Activated CD8-positive, alpha-beta memory T cell treated with anti-CD3 and anti-CD28 coated beads for 48 hours (primary cell): ENCODE results near the gene MTURN.

ENCODE experiments used
- DNase-seq, 3 experiments: peaks; one replicate each; pipeline ENCODE4 v3.0.0-alpha.2; 2020; ENCODE audit warnings: low read depth in 2 of 3, low spot score in 2 of 3

Gene MTURN

DNA sequence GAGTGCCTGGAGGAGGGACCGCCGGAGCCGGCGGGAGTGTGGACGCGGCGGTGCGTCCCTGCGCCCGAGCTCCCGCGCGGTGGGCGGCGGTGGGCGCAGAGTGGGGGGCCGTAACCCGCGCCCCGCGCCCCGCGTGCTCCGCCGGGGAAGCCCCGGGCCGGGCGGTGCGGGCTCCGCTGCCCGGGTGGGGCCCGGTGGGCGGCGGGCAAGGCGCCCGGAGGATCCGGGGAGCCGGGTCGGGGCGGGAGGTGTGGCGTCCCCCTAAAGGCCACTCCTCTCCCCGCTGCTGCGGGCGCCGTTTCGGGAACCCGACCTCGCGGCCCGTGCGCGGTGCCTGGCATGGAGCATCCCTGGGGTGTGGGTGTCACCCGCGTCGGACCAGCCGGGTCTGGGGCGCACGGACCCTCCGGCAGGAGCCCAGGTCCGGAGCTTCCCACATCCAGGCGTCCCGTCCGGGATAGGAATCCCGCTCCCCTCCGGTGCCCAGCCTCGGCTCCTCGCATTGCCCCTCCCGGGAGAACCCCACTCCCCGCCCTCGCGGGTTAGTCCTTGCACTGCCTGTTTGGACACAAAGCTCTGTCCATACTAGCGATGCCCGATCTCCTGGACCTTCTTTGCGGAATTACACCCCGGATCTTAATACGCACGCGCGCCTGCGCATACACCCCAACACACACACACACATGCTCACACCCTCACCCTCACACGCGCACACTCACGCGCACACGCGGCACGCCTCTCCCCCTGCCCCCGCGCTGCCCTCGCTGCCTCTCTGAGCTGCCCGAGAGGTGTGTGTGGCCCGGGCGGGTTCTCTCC is 723 bp downstream of the MTURN start:
- DNase-seq, result peak in 1 of 3 experiments; percentile 18

DNA sequence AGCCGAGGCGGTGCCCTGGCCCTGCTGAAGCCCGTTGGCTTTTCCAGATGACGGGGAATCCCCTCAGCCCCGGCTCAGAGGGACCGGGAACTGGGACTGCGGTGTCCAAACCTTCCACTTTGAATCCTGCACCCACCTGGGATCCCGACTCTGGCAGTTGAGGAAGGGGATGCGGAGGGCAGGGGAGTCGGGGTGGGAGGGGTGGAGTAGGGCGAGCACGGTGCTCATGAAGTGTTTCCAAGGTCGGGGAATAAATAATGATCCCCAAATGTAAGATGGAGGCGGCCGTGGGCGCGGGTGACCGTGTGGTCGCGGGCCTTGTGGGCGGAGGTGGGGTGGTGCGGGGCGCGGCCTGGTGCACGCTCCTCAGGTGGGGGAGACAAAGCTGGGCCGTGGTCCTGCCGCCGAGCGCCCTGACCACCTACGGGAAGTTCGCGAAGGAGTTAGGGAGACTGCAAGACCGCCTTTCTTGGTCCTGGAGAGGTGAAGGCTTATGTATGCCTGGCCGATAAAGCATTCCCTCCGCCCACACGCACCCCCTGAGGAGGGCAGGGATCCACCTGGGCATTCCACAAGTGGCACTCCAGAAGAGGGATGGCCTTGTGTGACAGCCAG is 1.4 kb downstream of the MTURN start:
- DNase-seq, result no peak

DNA sequence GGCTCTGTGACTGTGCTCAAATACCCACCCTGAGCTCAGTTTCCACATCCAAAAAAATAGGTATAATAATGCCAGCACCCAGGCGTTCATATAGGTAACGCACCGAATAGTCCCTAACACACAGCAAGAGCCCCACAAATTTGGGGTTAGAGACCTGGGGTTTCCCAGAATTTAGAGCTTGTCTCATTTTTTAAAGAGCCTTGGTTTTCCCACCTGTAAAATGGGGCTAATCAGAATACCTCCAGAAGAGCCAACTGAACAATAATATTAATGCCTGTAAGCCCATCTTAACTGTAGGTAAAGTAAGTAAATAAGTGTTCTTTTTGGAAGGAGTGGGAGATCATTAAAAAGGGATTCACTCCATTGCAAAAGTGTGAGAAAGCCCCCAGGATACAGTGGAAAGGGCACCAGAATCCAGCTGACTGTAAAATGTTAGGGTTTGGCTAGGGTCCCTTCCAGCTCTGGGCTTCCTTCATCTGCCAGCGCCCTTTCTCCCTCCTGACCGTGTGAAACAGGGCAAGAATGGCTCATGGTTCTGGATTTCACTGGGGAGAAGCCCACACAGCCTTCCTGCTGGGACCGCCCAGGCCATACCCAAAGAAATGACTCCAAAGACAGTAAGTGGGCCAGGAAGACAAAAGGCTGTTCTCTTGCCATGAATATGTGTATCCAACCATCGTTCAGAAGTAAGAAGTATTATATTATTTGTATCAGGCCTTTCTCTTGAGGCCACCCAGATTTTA is 2.1 kb downstream of the MTURN start:
- DNase-seq, result no peak

GRCh38 chr7:30139836-30140384 is 5.1 kb downstream of the MTURN start:
- no peak for DNase-seq

GRCh38 chr7:30140456-30140855 is 5.7 kb downstream of the MTURN start:
- DNase-seq, result no peak

DNA sequence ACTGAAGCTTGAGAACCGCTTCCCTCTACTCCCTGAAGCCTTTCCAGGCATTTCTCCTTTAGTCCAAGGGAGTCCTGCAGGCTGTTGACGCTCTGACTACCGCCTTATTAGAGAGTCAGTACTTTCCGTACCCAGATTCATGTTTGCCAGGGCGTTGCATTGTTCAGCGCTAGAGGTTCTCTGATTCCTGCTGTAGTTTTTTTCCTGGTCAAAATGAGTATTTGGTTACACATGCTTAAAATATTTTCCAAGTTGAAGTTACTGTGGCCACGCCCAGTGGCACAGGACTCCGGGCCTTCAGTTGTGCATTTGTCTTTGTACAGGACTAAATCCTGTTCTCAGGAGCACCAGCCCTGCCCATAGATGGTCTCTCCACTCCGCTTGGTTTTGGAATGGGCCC is 7.9 kb downstream of the MTURN start:
- DNase-seq, result no peak

- DNase-seq, result no peak
Measured at GRCh38 chr7:30143748-30144251, 9.0 kb downstream of the MTURN start.

DNA sequence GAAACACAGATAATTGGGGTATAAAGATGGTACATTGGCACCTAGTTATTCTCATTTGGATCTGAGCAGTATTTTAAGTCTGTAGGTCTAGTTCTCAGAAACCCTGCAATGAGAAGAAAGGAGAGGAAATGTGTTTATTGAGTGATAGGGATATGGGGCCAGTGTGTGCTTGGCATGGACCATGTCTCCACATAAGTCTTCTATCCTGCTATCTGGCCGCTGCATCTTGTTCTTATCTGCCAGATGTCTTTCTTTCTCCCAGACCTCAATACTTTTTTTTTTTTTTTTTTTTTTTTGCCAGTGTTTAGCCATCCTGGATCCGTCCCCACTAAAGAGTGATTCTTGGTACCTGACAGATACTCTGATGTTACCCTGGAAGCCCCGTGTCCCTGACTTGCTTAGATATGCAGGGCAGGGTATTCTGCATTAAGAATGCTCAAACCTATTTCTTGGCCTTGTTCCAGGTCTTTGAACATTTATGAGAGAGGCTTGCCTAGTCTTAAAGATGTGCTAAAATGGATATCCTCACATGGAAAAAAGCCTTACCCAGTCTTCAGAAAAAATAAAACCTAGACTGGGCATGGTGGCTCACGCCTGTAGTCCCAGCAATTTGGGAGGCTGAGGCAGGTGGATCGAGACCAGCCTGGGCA is 10.0 kb downstream of the MTURN start:
- DNase-seq, result no peak

GRCh38 chr7:30145426-30145970 is 10.7 kb downstream of the MTURN start:
- no peak for DNase-seq

- DNase-seq, result no peak
Measured at GRCh38 chr7:30146127-30146612, 11.4 kb downstream of the MTURN start.

DNA sequence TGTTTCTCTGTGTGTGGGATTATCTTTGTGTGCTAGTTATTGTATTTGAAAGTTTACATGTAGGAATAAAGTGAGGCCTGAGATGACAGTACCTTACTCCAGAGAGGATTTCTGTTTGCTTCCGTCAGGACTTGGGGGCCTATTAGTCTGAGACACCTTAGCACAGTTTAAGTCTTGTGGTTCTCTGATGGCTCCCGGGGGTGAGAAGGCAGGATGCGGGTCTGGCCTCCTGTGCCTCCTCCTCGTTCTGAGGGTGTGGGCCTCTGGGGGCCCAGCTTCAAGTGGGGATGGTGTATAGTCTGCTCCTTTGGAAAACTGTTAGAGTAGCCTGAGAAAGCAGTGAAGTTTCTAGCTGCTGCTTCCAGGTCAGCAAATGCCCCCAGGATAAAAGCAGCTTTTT is 12.4 kb downstream of the MTURN start:
- no peak for DNase-seq

GRCh38 chr7:30147785-30148184 is 13.0 kb downstream of the MTURN start:
- no peak for DNase-seq

GRCh38 chr7:30148426-30148825 is 13.6 kb downstream of the MTURN start:
- DNase-seq, result no peak

GRCh38 chr7:30148951-30149459 is 14.2 kb downstream of the MTURN start:
- no peak for DNase-seq

DNA sequence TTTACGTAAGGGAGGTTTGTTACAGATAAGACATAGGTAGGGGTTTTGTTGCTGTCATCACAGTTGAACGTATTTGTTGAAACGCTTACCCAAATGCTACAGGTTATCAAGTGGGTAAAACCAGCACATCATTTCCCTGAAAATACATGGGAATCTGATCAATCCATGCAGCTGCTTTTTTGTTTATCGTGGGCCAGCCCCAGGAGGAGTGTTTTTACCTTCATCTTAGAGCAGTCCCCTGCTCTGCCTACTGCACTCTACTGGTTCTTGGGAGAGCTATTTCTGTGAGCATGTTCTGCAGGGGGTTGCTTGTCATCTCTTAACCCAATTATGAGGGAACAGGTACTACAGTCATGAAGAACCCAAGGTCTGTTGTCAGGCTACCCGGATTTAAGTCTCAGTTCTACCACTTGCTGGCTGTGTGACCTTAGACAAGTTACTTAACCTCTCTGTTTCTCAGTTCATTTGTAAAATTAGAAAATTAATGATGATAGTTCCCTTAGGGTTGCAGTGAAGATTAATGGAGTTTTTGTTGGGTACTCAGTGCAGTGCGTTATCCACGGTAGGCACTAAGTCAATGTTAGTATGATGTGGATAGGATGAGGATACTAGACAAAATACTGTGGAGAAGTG is 15.0 kb downstream of the MTURN start:
- DNase-seq, result no peak

- DNase-seq, result no peak
Measured at GRCh38 chr7:30150711-30151110, 15.9 kb downstream of the MTURN start.

DNA sequence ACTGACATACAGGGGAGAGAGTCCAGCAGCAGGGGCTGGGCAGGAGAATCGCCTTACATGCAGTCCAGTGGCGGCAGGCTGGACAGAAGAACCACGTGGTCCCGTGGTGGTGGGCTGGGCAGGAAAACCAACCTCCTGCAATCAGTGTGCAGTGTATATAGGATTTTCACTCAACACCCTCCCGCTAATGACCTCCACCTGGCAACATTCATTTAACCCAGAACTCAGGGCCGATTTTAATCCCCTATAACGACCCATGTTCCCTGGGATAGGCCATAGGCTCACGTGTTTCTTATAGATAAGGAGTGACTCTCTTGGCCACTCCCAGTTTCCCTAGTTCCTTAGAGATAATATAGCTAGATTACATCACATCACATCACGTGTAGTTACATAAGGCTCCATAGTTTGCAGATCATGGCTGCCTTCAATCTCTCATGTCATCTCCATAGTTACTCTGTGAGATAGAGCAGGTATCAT is 19.4 kb downstream of the MTURN start:
- DNase-seq, result no peak

DNA sequence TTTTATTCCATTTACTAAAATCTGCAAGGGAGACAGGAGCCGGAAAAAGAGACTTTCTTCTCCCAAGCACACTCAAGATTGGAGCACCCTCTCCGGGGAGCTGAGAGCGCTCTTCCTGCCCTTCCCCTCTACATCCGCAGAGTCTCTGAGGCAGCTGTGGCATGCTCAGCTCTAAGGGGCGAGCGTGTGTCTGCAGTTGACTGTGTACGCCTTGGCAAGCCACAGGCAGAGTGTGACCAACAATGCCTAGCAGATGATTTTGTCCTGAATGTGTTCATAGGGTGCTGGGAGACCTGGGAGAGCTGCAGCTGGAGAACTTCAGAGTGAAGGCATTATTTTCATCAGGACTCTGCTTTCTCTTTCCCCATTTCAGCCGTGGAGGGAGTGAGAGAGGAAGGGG is 20.7 kb downstream of the MTURN start:
- DNase-seq, result no peak

DNA sequence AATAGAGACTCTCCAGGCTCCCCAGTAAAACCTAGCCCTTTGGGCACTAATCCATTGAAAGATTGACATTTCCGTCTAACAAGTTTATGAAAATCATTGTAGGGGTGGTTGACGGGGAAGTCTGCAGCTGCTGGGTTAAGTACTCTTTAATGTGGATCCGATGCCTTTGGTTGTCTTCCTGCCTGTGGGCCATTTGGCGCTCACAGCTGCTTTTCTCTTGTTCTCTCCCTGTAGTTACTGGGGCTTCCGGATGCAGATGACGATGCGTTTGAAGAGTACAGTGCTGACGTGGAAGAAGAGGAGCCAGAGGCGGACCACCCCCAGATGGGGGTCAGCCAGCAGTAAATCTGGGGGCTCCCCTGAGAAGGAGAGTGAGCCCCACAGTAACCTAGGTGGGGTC is 22.4 kb downstream of the MTURN start:
- DNase-seq, result no peak

GRCh38 chr7:30159163-30159562 is 24.4 kb downstream of the MTURN start:
- DNase-seq, result no peak
